Measurements from ENCODE around the gene FOXL3.

DNA sequence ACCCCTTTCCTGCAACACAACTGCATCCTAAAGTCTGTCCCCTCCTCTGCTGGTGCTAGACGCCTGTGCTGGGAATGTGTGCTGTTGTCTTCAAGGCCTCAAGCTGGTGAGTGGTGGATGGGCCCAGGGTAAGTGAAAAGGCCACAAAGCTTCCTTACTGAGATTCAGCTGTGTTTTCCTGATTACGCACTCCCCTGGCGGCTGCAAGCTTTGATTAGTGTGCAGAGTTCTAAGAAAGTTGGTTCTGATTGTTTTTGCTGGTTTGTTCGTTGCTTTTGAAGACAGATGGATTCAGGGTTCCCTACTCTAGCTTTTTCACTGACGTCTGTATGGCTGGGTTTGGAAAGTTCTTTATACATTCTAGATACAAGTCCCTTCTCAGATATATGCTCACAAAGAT lies 11.9 kb upstream of the FOXL3 start:
- TF ChIP-seq, protein P1, sequence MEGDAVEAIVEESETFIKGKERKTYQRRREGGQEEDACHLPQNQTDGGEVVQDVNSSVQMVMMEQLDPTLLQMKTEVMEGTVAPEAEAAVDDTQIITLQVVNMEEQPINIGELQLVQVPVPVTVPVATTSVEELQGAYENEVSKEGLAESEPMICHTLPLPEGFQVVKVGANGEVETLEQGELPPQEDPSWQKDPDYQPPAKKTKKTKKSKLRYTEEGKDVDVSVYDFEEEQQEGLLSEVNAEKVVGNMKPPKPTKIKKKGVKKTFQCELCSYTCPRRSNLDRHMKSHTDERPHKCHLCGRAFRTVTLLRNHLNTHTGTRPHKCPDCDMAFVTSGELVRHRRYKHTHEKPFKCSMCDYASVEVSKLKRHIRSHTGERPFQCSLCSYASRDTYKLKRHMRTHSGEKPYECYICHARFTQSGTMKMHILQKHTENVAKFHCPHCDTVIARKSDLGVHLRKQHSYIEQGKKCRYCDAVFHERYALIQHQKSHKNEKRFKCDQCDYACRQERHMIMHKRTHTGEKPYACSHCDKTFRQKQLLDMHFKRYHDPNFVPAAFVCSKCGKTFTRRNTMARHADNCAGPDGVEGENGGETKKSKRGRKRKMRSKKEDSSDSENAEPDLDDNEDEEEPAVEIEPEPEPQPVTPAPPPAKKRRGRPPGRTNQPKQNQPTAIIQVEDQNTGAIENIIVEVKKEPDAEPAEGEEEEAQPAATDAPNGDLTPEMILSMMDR (IDR thresholded peaks at IDR 0.05), result no peak
- no peak for TF ChIP-seq POLR2A (IDR thresholded peaks at IDR 0.05)

All from right lobe of liver (tissue), 4 donors.